Stimulated activated CD4-positive, alpha-beta T cell treated with anti-CD3 and anti-CD28 coated beads, TNF-alpha, amount 100 ng/mL, for 48 hours (primary cell): ENCODE measurements around the gene RBM26.
"Not testable (repeated sequence)": the region's sequence is repeated elsewhere in the genome, so short reads cannot be mapped to it uniquely, and the experiment has no call there.

Experiments used
- DNase-seq, 3 donors: peaks; one replicate each; pipeline ENCODE4 v3.0.0-alpha.2; 2020; ENCODE audit warnings: low read depth in 3 of 3

RBM26 gene

DNA sequence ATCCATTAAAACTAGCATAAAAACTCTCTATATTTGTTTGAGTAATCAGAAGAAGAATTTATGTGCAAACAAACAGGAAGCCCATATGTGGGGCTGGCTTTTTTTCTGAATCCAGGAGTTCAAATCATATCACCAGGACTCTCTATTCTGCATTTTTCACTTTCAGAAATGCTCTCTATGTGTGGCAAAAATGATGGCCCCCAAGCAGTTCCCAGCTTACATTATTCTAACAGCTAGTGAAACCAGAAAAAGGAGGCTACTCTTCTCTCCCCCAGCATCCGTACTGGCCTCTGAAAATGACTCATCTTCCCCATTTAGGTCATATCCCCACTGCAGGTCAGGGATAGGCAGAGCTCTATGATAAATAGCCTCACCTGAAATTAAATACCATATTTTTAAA, 20.4 kb downstream of the RBM26 start:
- no peak for DNase-seq

DNA sequence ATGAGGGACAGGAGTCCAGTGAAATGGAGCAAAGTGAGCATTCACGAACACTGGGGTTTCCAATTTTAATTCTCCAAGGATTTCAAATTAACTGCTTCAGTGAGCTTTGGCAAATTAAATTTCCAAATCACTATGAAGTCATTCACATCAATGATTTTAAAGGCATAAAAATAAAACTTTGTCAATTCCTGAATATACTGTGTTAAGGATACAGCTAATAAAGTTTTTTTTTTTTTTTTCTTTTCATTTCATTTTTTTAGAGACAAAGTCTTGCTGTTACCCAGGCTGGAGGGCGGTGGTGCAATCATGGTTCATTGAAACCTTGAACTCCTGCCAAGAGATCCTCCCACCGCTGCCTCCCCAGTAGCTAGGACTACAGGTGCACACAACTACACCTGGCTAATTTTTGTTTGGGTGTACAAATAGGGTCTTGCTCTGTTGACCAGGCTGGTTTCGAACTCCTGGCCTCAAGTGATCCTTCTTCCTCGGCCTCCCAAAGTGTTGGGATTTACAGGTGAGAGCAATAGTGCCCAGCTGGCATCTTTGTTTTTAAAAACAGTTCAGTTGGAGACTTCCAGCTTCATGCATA, 21.9 kb downstream of the RBM26 start:
- DNase-seq, result no peak

DNA sequence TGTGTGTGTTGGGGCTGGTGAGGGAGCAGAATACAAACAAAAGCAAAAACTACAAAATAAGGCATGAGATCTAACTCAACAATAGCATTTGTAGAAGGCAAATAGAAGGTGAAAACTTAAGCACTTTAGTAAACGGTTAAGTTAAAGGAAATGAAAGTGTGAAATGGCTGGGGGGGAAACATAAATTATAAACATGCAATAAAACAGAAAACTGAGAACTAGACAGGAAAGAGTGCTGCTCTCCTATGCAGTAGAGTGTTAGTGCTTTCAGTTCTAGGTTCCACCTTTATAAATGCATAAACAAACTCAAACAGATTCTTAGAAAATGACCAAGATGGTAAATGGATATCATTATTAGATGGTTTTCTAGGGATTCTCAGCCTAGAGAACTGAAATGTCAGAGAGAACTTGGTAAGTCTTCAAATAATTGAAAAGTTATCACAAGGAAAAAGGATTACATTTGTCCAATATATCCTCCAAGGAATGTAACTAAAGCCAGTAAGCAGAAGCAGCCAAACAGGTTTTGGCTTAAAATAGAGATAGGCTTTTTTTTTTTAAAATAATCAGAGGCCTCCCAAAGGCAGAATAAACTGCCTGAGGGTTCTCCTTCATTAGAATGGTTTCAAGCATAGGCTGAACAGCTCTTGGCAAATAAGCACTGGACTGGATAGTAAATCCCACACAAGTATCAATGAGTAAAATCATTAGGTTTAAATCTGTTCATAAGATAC, 23.3 kb downstream of the RBM26 start:
- no peak for DNase-seq

DNA sequence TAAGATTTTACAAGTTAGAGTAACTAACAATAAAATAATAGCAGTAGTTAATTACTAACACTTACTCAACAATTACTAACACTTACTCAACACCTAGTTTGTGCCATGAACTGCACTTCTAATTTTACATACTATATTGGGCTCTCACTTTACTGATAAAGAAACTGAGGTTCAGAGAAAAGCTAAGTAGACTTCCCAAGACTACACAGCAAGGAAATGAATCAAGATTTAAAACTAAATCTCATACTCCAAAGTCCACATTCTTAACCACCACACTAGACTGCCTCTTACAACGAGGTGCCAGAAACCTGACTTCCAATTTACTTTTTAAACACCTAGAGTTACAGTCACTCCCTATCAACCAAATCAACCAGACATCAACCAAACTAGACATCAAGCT, 25.1 kb downstream of the RBM26 start:
- no peak for DNase-seq

DNA sequence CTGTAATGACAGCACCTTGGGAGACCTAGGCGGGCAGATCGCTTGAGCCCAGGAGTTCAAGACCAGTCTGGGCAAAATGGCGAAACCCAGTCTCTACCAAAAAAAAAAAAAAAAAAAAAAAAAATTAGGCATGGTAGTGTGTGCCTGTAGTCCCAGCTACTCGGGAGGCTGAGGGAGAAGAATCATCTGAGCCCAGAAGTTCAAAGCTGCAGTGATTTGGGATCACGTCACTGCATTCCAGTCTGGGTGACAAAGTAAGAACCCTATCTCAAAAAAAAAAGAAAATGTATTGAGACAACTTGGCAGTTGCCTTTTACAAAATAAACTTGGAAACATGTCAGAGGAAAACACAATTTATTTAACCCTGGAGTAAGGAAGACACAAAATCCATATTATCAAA, 26.8 kb downstream of the RBM26 start:
- no peak for DNase-seq

DNA sequence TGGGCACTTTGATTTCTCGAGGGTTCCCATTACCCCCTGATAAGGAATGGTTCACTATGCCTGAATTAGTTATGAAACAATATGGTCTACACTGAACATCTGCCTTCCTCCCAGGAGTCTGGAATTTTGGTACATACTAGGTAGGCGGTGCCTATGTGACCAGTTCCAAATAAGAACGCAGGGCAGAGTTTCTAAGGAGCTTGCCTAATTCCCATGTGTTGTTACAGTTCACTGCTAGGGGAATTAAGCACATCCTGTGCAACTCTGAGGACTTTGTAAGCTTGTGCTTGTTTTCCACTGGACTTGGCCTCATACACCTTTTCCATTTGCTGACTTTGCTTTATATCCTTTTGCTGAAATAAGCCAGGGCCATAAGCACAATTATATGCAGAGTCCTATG, 29.2 kb downstream of the RBM26 start:
- no peak for DNase-seq

DNA sequence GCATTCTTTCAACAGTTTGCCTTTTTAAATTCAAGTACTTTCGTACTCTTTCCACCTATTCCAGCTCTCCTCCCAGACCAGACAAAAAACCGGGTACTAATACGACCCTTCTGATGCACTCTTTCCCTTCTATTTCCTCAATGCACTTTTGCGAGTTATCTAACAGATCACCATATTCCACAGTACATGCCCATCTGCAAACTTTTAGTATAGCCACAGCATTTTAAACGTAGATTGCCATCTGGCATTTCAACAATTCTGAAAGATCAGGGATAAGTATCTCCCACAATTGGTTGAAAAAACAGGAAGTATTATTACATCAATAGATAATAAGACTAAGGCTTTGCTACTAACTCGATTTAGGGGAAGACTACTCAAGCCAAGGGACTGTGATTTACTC, 31.5 kb downstream of the RBM26 start:
- no peak for DNase-seq

DNA sequence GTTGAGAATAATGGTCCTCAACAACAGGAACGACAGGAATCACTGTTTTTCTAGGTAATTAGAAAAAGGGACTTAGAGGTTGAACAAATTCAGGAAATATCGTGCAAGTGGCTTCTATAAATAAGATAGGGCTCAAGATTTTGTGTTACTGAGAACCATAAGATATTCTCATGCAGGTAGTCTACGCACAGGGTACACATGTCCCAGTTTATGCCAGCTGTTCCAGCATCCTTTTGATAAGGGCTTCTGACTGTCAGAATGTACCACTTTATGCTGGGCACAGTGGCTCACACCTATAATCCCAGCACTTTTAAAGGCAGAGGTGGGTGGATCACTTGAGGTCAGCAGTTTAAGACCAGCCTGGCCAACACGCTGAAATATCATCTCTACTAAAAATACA, 32.1 kb downstream of the RBM26 start:
- no peak for DNase-seq

DNA sequence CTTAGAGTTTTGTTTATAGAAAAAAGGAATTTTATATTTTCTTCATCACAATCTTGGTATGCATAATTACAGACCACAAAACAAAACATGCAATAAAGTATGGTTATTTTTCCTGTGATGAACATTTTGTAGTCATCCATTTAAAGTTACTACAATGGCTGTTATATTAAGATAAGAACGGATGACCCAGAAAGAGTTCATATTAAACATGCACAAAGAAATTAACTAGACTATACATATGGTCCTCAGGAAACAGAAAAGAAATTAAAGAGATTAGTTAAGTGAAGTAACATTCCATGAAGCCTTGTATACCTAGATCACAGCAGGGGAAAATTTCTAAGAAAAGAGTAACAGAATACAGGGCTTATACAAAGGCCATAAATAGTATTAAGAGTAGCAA, 36.8 kb downstream of the RBM26 start:
- DNase-seq, result no peak

DNA sequence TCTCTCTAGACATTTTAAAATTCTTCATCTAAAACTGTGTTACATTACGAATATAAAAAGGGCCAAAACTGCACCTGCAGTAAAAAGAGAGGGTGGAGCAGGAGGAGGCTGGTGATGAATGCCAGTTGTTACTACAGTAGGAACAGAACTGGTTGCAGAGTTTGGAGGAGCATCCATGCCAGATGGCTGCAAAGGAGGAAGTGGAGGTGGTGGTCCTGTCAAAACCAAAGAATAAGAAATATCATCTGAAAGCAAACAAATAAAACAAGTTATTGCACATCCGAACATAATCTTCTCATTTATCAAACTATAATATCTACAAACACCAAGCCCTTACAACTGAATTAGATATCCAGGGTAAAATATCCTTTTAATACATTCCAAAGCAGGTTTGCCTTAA, 40.1 kb downstream of the RBM26 start:
- no peak for DNase-seq

DNA sequence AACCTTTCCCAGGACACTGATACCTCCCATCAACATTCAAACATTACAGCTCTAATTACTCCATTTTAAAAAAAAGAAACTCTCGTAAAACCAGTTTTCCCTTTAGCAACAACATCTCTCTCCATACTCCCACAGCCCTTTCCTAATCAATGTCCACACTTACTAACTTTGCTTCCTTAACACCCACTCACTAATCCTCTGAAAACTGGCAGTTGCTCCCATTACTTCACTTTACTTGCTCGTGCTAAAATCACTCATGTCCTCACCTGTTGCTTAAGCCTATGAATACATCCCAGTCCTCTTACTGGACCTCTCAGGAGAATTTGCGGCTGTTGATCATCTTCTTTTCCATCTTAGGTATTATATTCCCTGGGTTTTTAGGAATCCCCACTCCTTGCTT, 44.8 kb downstream of the RBM26 start:
- no peak for DNase-seq

DNA sequence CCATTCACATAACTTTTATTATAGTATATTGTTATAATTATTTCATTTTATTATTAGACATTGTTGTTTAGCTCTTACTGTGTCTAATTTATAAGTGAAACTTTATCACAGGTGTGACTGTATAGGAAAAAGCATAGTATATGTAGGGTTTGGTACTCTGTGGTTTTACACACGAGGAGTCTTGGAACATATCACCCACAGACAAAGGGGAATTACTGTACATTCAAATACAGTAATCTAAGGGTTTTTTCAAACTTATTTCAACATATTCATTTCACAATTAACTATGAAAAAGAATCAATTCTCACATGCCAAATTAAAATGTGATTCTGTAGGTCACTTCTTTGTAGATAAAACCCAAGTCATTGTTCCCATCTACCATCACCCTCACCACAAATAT, 46.0 kb downstream of the RBM26 start:
- no peak for DNase-seq

DNA sequence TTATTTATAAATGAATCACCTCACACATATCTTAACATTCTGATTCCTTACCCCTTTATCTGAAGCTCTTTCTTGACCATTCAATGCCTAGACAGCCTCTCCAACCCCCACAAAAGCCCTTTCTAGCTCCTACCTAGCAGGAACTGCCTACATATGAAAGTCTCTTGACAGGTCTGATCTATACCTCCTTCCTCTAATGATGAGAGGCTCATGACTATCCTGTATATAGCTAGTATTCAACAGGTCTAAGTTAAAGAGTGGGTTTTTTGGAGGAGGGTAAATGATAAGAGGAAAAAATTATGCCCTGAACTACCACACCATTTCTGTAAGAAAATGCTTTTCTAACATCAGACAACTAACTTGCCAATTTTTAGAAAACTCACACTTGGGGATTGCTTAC, 47.0 kb downstream of the RBM26 start:
- no peak for DNase-seq

DNA sequence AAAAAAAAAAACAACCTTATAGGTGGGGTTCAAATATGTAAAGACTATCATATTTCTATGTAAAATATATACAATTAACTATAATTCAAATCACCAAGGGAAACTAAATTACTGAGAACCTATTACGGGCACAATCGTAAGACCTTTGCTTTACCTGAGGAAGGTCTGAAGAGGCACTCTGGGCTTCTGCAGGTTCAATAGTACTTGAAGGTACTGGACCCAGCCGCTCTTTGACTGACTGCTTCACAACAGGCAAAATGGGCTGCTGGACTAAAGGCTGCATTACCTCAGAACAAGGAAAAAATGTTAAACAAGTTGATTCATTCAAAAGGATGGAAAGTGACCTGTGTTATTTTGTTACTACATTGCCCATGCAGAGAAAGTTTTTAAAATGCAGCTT, 51.8 kb downstream of the RBM26 start:
- no peak for DNase-seq

DNA sequence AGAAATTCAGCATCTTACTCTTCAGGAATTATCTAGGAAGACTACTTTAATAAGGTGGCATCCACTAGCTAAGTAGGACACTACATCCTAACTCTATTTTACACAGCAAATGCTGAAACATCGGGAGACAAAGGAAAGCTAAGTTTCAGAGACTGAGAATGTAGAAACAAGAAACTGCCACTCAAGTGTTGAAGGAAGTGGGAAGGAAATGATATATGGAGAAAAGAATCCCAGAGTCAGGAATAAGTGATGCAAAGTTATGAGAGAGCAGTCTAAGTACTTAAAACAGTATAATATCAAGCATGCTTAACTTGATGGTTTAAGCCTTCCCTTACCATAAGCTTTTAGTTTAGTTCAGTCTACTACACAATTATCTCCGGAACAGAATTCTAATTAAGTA, 52.4 kb downstream of the RBM26 start:
- DNase-seq, result no peak

DNA sequence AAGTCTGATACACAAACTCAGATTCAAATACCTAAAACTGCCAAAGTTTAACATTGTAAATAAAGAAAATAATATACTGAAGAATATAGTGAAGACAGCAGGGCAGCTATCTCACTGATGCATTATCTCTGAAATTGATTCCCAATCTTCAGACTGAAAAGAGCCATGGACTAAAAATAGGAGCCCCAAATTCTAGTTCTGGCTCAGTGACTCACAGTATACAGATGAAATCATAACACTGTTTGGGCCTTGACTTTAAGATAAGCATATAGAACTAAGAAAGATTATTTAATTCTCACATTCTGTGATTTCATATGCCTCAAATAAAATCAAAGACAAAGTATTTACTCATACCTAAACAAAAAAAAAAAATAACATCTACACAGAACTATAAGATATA, 53.9 kb downstream of the RBM26 start:
- no peak for DNase-seq

DNA sequence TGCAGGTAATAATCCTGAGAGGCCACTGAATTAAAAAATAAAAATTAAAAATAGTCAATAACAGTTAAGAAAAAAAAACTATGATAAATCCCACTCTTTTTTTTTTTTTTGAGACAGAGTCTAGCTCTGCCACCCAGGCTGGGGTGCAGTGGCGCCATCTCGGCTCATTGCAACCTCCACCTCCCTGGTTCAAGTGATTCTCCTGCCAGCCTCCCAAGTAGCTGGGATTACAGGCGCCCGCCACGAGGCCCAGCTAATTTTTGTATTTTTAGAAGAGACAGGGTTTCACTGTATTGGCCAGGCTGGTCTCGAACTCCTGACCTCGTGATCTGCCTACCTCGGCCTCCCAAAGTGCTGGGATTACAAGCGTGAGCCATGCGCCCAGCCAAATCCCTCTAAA, 56.4 kb downstream of the RBM26 start:
- not testable (repeated sequence) for DNase-seq

DNA sequence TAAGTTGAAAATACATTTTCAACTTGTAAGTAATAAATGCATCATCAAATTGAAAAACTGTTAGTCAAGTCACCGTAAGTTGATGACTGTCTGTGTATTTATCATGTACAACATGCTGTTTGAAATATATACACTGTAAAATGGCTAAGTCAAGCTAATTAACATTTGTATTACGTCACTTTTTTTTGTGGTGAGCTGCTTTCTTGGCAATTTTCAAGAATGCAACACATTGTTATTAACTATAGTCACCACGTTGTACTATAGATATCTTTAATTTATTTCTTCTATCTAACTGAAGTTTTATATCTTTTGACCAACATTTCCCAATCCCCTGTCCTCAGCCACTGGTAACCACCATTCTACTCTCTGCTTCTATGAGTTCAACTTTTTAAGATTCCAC, 57.0 kb downstream of the RBM26 start:
- no peak for DNase-seq

DNA sequence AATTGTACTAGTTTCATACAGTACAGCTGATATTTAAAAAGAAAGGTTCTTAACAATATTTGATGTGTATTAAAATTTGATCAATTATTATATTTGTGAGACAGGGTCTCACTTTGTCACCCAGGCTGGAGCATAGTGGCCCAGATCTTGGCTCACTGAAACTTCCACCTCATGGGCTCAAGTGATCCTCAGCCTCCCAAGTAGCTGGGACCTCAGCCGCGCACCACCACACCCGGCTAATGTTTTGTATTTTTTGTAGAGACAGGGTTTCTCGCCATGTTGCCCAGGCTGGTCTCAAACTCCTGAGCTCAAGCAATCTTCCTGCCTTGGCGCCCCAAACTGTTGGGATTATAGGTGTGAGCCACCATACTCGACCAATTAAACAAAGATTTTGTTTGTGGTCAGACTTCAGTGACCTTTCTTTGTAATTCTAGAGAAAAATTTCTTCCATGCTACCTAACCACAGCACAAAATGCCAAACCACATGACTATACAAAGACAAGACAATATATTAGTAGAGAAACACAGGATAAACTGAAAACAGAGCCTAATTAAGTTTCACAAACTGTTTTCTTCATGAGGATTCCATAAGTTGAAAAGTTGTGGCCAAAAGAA, 59.6 kb downstream of the RBM26 start:
- no peak for DNase-seq

DNA sequence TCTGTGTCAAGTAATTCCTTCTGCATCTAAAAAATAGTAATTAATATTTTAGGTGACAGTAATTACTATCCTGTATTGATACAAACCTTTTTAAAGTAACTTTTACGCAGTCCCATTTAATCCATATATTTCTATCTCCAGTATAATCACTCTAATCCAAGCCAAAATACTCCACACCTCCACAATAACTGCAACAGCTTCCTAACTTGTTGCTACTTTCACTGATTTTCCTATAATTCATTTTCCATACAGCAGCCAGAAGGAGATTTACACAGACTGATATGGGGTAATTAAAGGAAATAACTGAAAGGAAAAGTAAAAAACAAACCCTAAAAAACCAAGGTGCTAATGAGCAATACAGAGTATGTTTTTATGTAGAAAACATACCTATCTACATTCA, 64.9 kb downstream of the RBM26 start:
- no peak for DNase-seq

DNA sequence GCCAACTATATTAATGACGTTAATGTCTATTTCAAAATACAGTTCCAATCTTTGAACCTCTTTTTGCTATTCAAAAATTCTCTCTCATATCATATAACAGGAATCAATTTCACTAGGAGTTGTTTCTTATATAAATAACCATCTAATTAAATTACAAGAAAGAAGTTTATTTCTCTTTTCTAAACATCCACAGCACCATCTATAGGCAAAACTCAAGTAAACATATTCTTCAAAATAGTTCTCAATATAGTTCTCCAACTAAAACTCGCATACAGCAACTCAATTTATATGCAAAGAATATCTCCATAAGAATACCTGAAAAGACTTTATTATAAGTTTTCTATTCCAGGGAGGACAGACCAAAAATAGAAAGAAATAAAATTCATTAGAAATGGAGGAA, 65.6 kb downstream of the RBM26 start:
- DNase-seq, result no peak

DNA sequence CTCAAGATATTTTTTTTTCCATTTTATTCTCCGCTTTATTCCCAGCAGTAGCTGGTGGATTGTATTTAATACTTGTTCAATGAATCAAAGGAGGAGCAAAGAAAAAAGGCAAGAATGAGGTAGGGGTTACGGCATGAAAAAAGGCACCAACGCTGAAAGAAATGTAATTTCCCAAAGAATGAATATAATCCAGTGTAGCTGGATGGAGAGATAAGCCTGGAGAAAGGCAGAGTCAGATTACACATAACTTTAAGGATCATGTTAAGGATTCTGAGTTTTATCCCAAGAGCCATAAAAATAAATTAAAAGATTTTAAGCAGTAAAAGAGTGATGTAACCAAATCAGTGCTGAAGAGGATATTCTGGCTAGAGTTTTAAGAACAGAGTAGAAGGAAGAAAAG, 67.7 kb downstream of the RBM26 start:
- no peak for DNase-seq

DNA sequence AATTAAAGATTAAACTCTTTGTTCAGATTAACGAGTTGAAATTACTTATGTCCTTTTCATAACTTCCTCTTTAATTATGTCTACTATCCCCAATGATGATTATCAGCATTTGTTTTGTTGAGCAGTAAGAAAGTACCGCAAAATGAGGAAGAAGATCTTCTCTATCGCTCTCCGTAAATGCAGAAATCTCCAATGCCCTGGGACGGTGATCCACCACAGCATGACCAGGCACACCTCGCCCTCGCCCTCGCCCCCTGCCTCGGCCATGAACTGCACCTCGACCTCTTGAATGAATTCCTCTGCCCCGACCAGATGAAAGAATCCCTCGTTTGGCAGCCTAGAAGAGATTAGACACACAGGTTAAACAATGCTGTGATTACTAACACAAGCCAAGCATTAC, 69.1 kb downstream of the RBM26 start:
- no peak for DNase-seq

DNA sequence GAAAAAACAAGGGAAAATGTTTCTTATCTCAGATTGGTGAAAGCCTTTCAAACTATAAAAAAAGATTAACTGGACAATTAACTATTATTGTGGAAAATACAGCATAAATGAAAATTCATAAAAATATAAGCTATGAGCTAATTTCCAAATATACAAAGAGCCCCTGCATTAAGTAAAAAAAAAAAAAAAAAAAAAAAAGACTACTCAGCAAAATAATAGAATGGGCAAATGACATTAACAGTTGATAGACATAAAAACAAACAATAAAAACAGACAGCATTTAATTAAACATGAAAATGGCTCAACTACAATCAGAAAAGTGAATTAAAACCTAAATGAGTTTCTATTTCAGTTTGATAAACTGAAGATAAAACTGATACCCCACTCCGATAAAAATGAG, 77.5 kb downstream of the RBM26 start:
- no peak for DNase-seq
